GM19240 (cell line): ENCODE data around the gene C2CD3.
"Not testable (repeated sequence)": the region's sequence is repeated elsewhere in the genome, so short reads cannot be mapped to it uniquely, and the experiment has no call there.

Experiments used
- DNase-seq: peaks from one replicate; pipeline ENCODE4 v3.0.0; 2011; ENCODE audit warnings: low spot score; ENCODE audit not compliant: insufficient read length

Gene C2CD3

GRCh38 chr11:74120260-74121035 lies 50.4 kb downstream of the C2CD3 start:
- not testable (repeated sequence) for DNase-seq

- no peak for DNase-seq
Observed at GRCh38 chr11:74116719-74117118, 54.1 kb downstream of the C2CD3 start.

GRCh38 chr11:74112877-74113276 lies 57.9 kb downstream of the C2CD3 start:
- no peak for DNase-seq

- DNase-seq: no peak
Observed at GRCh38 chr11:74106124-74106523, 64.7 kb downstream of the C2CD3 start.

GRCh38 chr11:74102321-74102720 lies 68.5 kb downstream of the C2CD3 start:
- no peak for DNase-seq

DNA sequence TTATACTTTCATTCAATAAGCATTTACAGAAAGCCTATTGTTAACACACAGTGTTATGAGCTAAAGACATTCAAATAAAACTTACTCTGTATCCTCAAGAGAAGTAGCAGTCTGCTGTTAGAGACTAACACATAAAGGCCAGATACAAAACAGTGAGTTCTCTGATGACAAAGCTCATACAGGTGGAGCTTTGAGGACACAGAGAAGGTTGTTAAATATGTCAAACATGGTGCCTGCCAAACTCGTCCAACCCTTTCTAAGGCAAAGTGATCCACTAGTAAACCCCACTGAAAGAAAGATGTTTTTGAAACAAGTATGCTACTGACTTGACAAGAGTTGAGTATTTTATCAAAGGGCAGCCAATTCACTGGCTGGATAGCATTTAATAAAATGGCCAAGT lies 70.1 kb downstream of the C2CD3 start:
- DNase-seq: no peak

DNA sequence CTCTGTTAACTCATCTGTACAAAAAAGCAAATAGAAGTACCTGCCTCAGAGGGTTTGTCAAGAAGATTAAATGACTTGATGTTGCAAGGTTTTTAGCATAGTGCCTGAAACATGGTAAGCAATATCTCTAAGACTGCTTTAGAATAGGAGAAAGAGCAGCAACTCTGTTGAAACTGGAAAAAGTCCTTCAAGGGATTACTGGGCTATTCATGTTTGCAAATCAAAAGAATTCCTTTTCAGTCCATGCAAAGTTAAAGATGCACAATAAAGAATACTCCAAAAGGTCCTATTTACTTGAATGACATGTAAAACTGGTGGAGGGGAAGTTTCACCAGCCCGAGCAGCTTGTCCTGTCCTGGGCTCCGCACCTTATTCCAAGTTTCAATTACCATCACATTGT lies 70.6 kb downstream of the C2CD3 start:
- DNase-seq: no peak

DNA sequence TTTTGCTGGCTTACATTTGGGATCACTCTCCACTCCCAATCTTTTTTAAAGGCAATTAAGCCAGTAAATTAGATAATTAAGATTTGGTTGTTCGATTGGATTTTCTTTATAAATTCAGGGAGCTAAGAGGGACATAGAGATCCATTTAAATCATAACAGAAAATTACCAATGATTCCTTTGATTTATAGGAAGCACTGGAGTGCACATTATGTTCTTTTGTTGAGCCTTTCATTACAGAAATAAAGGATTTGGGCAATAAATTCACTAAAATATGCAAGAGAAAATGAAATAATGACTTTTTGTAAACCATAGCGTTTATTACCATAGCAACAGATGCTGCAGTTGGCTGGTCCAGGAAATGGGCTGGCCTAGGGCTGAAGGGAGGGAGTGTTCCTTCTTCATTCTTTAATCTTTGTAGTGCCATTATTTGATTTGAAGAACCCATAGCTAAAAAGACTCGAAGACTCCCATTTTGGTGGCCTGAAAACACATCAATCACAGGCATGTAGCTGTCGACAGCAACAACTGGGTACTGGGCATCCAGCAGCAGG lies 73.0 kb downstream of the C2CD3 start:
- no peak for DNase-seq

DNA sequence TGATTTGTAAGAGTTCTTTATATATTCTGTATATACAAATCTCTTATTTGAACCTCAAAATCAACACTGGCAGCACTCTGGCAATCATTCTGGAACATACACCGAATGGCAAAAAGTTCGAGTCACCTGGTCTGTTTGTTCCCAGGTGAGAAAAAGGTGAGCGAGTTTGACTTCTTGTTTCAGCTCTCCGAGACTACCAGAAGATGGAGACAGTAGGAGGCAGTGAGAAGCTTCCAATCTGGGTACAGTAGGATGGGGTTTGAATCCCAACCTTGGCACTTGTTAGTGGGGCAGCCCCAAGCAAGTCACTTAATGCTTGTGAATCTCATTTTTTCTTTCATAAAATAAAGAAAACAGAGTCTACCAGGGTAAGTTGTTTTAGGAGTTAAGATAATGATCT lies 76.4 kb downstream of the C2CD3 start:
- DNase-seq: no peak

DNA sequence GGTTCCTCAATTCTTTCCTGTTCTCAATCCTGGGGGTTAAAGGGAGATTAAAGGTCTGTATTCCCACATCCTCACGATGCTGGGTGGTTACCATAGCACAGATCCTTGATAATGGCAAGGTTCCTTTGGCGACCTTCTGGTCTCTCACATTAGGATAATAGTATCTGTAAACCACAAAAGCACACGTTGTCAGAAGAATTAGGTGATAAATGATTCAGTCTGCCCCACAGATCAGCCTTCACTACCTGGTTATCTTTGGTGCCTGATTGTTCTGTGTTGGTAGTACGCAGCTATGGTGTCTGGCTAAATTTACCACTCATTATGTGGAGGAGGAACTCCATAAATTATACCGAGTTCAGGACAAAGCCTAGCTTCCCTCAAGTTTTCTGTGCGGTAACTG lies 78.4 kb downstream of the C2CD3 start:
- no peak for DNase-seq

DNA sequence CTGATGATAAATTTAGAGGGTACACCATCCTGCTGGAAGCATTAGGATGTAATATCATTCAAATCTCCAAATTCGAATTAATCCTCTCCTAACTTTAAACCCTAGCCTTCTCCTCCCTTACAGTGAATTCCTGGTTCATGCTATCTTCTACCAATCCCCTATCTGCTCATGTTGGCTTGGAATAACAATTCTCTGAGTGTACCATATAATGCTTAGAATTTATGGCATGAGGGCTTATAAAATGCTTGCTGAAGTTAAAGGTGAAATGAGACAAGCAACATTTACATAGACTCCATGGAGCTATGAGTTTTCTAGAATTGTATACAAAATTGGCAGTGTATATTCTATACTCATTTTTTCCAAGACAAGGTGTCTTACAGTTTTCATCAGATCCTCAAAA lies 79.3 kb downstream of the C2CD3 start:
- DNase-seq: no peak

DNA sequence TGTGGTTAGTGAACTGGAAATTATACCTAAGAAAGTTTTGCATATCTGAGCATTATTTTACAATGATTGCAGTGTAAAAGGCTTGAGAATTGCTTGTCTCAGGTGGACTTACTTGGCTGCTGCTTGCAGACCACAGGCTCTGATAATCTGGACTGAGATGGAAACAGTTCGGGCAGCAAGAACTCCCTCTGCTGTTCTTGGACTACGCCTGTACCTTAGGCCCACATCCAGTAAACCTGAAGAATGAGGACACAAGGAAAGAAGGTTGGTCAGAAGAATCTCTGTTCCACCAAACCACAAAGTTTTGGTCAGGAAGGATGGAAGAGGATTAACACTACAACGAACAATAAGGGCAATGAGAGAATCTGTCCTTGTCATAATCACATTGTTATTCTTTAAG lies 80.1 kb downstream of the C2CD3 start:
- DNase-seq: no peak

DNA sequence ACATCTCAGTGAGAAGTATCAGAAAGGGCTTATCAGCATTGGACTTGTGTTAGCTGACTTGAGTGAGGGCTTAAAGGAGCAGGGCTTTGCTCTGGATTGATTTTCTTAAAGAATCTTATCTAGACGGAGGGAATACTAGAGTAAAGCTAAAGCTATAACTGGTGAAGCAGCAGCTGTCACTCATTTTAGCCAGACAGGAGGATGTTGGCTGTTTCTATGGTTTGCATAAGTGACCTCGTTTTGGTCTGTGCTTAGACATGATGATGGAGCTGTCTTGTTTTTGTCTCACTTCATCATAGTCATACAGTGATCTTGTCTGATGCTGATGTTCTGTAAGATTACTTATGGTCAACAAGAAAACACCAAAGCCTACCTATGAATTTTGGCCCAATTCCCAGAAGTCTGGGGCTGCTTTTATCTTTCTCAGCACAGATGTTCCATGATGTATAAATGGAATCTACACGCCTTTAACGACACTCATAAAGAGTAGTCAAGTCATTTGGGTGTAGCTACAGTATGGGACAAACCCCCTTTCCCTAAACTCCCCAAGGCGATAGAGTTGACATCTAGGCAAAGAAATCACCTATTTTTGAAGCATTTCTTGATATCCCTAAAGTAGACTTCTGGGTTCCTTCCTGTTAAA lies 84.4 kb downstream of the C2CD3 start:
- no peak for DNase-seq

GRCh38 chr11:74085542-74085892 lies 85.3 kb downstream of the C2CD3 start:
- DNase-seq: no peak

GRCh38 chr11:74084796-74085541 lies 85.8 kb downstream of the C2CD3 start:
- no peak for DNase-seq

GRCh38 chr11:74083927-74084326 lies 86.9 kb downstream of the C2CD3 start:
- not testable (repeated sequence) for DNase-seq

- DNase-seq: no peak
Observed at GRCh38 chr11:74081428-74081827, 89.4 kb downstream of the C2CD3 start.

DNA sequence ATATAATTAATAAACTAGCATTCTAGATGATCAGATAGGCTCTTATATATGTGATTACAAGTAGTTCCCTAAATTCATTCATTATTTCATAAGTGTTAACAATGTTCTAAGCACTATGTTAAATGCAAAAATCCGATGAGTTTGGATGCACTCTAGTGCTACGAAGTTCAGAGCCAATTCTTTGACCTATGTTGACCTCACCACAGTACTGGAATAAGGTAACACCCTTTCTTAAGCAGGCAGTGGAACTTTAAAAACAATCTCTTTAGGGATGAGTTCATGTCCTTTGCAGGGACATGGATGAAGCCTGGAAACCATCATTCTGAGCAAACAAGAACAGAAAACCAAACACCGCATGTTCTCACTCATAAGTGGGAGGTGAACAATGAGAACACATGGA lies 93.6 kb downstream of the C2CD3 start:
- DNase-seq: no peak

- DNase-seq: no peak
Observed at GRCh38 chr11:74072721-74073120, 98.1 kb downstream of the C2CD3 start.

DNA sequence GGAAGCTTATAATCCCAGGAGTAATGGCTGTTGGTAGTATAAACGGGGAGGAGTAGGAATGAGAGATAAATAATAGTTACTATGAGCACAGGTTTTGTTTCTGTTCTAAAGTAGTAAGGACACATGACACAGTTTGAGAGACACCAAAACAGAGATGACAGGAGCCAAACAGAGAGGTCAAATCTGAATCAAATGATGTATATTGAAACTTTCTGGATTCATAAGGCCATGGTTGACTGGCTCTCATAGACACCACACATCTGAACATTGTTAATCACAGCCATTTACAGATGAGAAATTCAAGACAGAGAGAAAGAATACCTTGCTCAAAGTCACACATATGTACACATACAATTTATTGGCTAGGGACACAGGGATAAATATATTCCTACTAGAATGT lies 98.5 kb downstream of the C2CD3 start:
- DNase-seq: no peak

GRCh38 chr11:74070723-74071492 lies 99.9 kb downstream of the C2CD3 start:
- no peak for DNase-seq
